Small intestine (tissue), 7 donors: Measurements from ENCODE around the gene DFFB. TPM values are rescaled to one million over a fixed set of nuclear protein-coding genes. Genes with fewer than 3 reads are reported as not detected.

Experiments
- DNase-seq, 2 donors: peaks; one replicate each; pipeline versions ENCODE4 v3.0.0 to v3.0.0-alpha.2; 2013
- FAIRE-seq: peaks from 2 replicates; lab custom pipeline; 2012; peaks lifted over from hg19 to GRCh38; lab: Jason Lieb, UNC
- H3K27ac ChIP-seq, 3 donors: one replicate each; pipeline ENCODE4 v1.5.1; 2013; ENCODE audit warnings: low read length in 2 of 3, mild to moderate bottlenecking in 2 of 3, control low read depth in 1 of 3, inconsistent platforms in 1 of 3, low read depth in 1 of 3, moderate library complexity in 1 of 3
- H3K27me3 ChIP-seq, 3 donors: one replicate each; pipeline ENCODE4 v1.6.1; 2013; ENCODE audit warnings: low read length in 3 of 3, inconsistent platforms in 1 of 3; ENCODE audit not compliant: control insufficient read depth in 3 of 3, insufficient read depth in 3 of 3
- H3K36me3 ChIP-seq, 3 donors: one replicate each; pipeline ENCODE4 v1.6.1; 2013; ENCODE audit warnings: low read length in 3 of 3, inconsistent platforms in 1 of 3, low read depth in 1 of 3, mild to moderate bottlenecking in 1 of 3, moderate library complexity in 1 of 3; ENCODE audit not compliant: control insufficient read depth in 3 of 3, insufficient read depth in 2 of 3
- H3K4me1 ChIP-seq, 3 donors: one replicate each; pipeline ENCODE4 v1.6.1; 2013; ENCODE audit warnings: low read length in 2 of 3, inconsistent platforms in 1 of 3, low read depth in 1 of 3, mild to moderate bottlenecking in 1 of 3, moderate library complexity in 1 of 3; ENCODE audit not compliant: control insufficient read depth in 3 of 3, insufficient read depth in 2 of 3
- H3K4me3 ChIP-seq, 3 donors: one replicate each; pipeline ENCODE4 v1.5.1; 2013; ENCODE audit warnings: low read length in 3 of 3, control low read depth in 1 of 3, inconsistent platforms in 1 of 3, low read depth in 1 of 3, mild to moderate bottlenecking in 1 of 3, moderate library complexity in 1 of 3
- H3K9me3 ChIP-seq, 2 donors: one replicate each; pipeline ENCODE4 v1.6.1; 2013; ENCODE audit warnings: low read depth in 1 of 2, low read length in 1 of 2; ENCODE audit not compliant: control insufficient read depth in 2 of 2, insufficient read depth in 1 of 2
- WGBS, 3 donors: extraction: QIAGEN DNeasy Blood & Tissue Kit; methylation state at CpG; one replicate each; pipeline ENCODE4 v1.1.7; 2013; 5-methylcytosine and 5-hydroxymethylcytosine counted together
- polyA plus RNA-seq, 4 donors: library from polyadenylated mRNA; stranded (reverse) in 3 of 4; unstranded in 1 of 4; fragments of 200-250 nt in 3 of 4; fragments of 120-200 nt in 1 of 4; gene quantifications; one replicate each; pipeline versions ENCODE4 v1.2.1 to v1.2.3, GENCODE V29; 2013
- donor health status: healthy with polysubstance abuse.
- donor health status: control.
- donor health status: control.
- donor health status: Bipolar disorder and iron deficiency.
- donor health status: healthy.

DFFB gene
- polyA plus RNA-seq, 4 donors = 8.7 to 22.6 (median 11.9) TPM

- H3K36me3 ChIP-seq = peaks cover 5 to 48% (median 11%) of the 10 kb centered on the region in 3 donors
- no peak for FAIRE-seq
Observed at GRCh38 chr1:3881193-3881480, 23.9 kb downstream of the DFFB start.

GRCh38 chr1:3883194-3883925, 26.1 kb downstream of the DFFB start:
- no peak overlapping the region for H3K4me3 ChIP-seq
- peaks cover 0 to 11% of the 10 kb centered on the region in 2 donors for H3K9me3 ChIP-seq
- no peak overlapping the region for H3K27ac ChIP-seq
- WGBS, 3 donors = 93 to 94% (median 94%) methylated on average over 18 of the region's 18 CpGs
- H3K27me3 ChIP-seq = no peaks in the 10 kb centered on the region
- peaks cover 2 to 55% (median 9%) of the 10 kb centered on the region in 3 donors for H3K36me3 ChIP-seq
- no peak for FAIRE-seq
- no peak for DNase-seq
- H3K4me1 ChIP-seq = no peaks in the 10 kb centered on the region

More at GRCh38 chr1:3881193-3881480, 23.9 kb downstream of the DFFB start:
- 79 to 95% (median 88%) methylated on average over 5 of the region's 5 CpGs for WGBS, 3 donors
- no peaks in the 10 kb centered on the region for H3K4me1 ChIP-seq
- no peak for DNase-seq
- H3K27me3 ChIP-seq = no peaks in the 10 kb centered on the region
- peaks cover 0 to 13% of the 10 kb centered on the region in 2 donors for H3K9me3 ChIP-seq
- H3K27ac ChIP-seq = no peak overlapping the region
- H3K4me3 ChIP-seq = no peak overlapping the region

- 89 to 94% (median 93%) methylated on average over 13 of the region's 13 CpGs for WGBS, 3 donors
- Histone ChIP-seq H3K36me3 (peaks cover 4 to 52% (median 9%) of the 10 kb centered on the region in 3 donors), H3K4me1 (no peaks in the 10 kb centered on the region), H3K27ac (no peak overlapping the region), H3K27me3 (no peaks in the 10 kb centered on the region), H3K4me3 (no peak overlapping the region), H3K9me3 (no peaks in the 10 kb centered on the region)
- FAIRE-seq (no peak), DNase-seq (no peak)
Observed at GRCh38 chr1:3884966-3885365, 27.7 kb downstream of the DFFB start.

- no peak overlapping the region for H3K4me3 ChIP-seq
- WGBS, 3 donors = 87 to 95% (median 90%) methylated on average over 7 of the region's 7 CpGs
- H3K27me3 ChIP-seq = no peaks in the 10 kb centered on the region
- H3K27ac ChIP-seq = no peak overlapping the region
- peaks cover 4 to 53% (median 13%) of the 10 kb centered on the region in 3 donors for H3K36me3 ChIP-seq
- FAIRE-seq (no peak), DNase-seq (no peak)
- H3K9me3 ChIP-seq = no peaks in the 10 kb centered on the region
- no peaks in the 10 kb centered on the region for H3K4me1 ChIP-seq
Observed at GRCh38 chr1:3885611-3886010, 28.3 kb downstream of the DFFB start.

GRCh38 chr1:3886106-3886670, 28.9 kb downstream of the DFFB start:
- Histone ChIP-seq H3K4me3 (no peak overlapping the region), H3K27ac (no peak overlapping the region), H3K36me3 (peaks cover 4 to 49% (median 13%) of the 10 kb centered on the region in 3 donors), H3K9me3 (no peaks in the 10 kb centered on the region), H3K27me3 (no peaks in the 10 kb centered on the region), H3K4me1 (no peaks in the 10 kb centered on the region)
- FAIRE-seq (no peak), DNase-seq (no peak)
- 90 to 92% (median 91%) methylated on average over 15 of the region's 15 CpGs for WGBS, 3 donors

DNA sequence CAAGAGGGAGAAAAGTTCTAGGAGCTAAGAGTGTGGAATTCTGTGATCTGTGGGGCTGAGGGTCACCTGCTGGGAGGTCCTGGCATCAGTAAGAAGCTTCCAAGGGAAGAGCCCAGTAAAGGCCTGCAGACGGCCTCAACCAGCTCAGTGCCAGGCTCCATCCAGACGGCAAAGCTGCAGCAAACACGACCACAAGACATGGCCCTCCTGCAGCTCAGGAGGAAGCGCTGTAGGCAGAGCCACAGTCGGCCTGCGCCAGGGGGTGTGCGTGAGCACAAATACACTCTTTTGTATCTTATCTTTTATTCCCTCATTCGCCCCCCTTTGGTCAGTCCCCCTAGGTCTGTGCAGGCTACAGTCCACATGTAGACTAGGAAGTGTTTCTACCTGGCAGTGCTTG, 29.4 kb downstream of the DFFB start:
- DNase-seq = no peak
- H3K36me3 ChIP-seq = peaks cover 4 to 52% (median 13%) of the 10 kb centered on the region in 3 donors

GRCh38 chr1:3888301-3888700, 31.0 kb downstream of the DFFB start:
- Histone ChIP-seq H3K36me3 (peaks cover 4 to 52% (median 13%) of the 10 kb centered on the region in 3 donors), H3K4me3 (no peak overlapping the region), H3K9me3 (no peaks in the 10 kb centered on the region), H3K27me3 (no peaks in the 10 kb centered on the region), H3K4me1 (no peaks in the 10 kb centered on the region), H3K27ac (no peak overlapping the region)
- DNase-seq (no peak), FAIRE-seq (no peak)
- WGBS, 3 donors = 93 to 94% (median 93%) methylated on average over 15 of the region's 15 CpGs

More for the DNA sequence above, 29.4 kb downstream of the DFFB start:
- H3K9me3 ChIP-seq = no peaks in the 10 kb centered on the region
- no peak for FAIRE-seq
- H3K4me1 ChIP-seq = no peaks in the 10 kb centered on the region
- no peaks in the 10 kb centered on the region for H3K27me3 ChIP-seq
- 90 to 96% (median 94%) methylated on average over 8 of the region's 8 CpGs for WGBS, 3 donors
- no peak overlapping the region for H3K4me3 ChIP-seq
- H3K27ac ChIP-seq = no peak overlapping the region

GRCh38 chr1:3889936-3890335, 32.7 kb downstream of the DFFB start:
- peaks cover 4 to 48% (median 11%) of the 10 kb centered on the region in 3 donors for H3K36me3 ChIP-seq

More at GRCh38 chr1:3889936-3890335, 32.7 kb downstream of the DFFB start:
- H3K27ac ChIP-seq = no peak overlapping the region
- H3K9me3 ChIP-seq = no peaks in the 10 kb centered on the region
- FAIRE-seq = no peak
- no peak for DNase-seq
- H3K4me3 ChIP-seq = no peak overlapping the region
- no peaks in the 10 kb centered on the region for H3K4me1 ChIP-seq
- no peaks in the 10 kb centered on the region for H3K27me3 ChIP-seq
- WGBS, 3 donors = 84 to 91% (median 88%) methylated on average over 14 of the region's 14 CpGs
